Right ventricle myocardium superior (tissue), 1 donor: ENCODE measurements around the gene MIXL1. TPM values are rescaled to one million over a fixed set of nuclear protein-coding genes. Genes with fewer than 3 reads are reported as not detected.
A peak's percentile ranks its signal among the peaks of the same experiment; 100 is the strongest.
"Not testable (repeated sequence)": the region's sequence is repeated elsewhere in the genome, so short reads cannot be mapped to it uniquely, and the experiment has no call there.

Experiments used
- ATAC-seq: fragments of 200-7000 bp; cut with Tn5 transposase; one replicate; pipeline ENCODE4 v1.9.1; 2020; ENCODE audit warnings: mild to moderate bottlenecking; ENCODE audit not compliant: poor library complexity
- DNase-seq: peaks from one replicate; pipeline ENCODE4 v3.0.0-alpha.2; 2020
- intact Hi-C: fragments of 100-400 bp; cut with DNase I; formaldehyde crosslinking; loops from one replicate; pipeline ENCODE4 v1.11.2; 2022
- total RNA-seq: library from RNA; stranded (reverse); fragmentation: NEBNext Ultra II Directional; extraction: Animal tissue kit (Norgen Biotek cat#: 25700); gene quantifications from one replicate; pipeline ENCODE4 v1.2.1, GENCODE V29; 2021
- donor health status: DM: no; HTN: yes; CAD: no; lungs with severe emphysema.

The MIXL1 gene
- total RNA-seq, 1 donor from 2014 or later, result not detected

DNA sequence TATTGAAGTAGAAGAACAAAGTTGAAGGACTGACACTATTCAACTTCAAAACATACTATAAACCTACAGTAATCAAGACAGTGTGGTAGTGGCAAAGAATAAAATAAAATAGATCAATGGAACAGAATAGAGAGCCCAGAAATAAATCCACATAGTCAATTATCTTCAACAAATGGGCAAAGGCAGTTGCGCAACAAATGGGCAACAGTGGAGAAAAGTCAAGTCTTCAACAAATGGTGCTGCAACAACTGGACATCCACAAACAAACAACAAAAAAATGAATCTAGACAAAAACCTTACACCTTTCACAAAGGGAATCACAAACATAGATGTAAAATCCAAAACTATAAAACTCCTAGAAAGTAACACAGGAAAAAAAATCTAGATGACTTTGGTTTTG is 38.4 kb downstream of the MIXL1 start:
- no peak for ATAC-seq
- intact Hi-C loops, result no loop called here
- no peak for DNase-seq

- DNase-seq, result no peak
- intact Hi-C loops, result no loop called here
- ATAC-seq, result no peak
These were observed 45.1 kb downstream of the MIXL1 start for GRCh38 chr1:226268421-226269124.

DNA sequence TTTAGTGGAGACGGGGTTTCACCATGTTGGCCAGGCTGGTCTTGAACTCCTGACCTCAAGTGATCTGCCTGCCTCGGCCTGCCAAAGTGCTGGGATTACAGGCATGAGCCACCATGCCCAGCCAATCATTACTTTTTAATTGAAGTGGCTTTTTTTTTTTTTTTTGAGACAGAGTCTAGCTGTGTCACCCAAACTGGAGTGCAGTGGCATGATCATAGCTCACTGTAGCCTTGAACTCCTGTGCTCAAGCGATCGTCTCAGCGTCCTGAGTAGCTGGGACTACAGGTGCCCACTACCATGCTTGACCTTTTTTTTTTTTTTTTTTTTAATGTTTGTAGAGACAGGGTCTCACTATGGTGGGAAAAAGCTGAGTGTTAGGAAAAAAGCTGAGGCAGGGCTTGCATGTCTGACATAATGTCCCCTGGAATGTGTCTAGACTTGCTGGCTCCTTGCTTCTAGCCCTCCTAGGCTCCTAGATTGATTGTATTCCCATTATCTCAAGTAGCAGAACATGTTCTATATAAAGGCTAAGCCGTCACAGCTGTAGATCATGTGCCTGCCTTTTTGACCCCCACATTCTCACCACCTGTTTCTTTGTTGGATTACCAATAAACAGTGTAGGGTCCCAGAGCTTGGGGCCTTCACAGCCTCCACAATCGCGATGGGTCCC is 48.9 kb downstream of the MIXL1 start:
- intact Hi-C loops, DNase-seq: not testable (repeated sequence)
- ATAC-seq, result peak; percentile 64

DNA sequence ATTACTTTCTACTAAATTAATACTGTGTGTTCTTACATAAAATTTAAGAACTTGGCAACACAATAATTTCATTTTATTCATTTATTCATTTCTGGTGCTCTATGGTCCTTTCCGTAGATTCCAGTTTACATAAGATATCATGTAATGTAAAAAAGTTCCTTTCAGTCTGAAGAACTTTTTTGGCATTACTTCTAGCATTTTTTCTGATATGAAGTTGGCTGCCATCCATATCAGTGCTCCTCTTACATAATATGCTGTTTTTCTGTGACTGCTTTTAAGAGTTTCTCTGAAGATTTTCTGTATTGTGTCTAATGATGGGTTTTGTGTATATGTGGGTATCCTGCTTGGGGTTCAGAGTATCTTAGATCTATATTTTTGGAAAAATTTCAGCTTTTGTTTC is 50.7 kb downstream of the MIXL1 start:
- no peak for DNase-seq
- no peak for ATAC-seq
- intact Hi-C loops, result no loop called here

DNA sequence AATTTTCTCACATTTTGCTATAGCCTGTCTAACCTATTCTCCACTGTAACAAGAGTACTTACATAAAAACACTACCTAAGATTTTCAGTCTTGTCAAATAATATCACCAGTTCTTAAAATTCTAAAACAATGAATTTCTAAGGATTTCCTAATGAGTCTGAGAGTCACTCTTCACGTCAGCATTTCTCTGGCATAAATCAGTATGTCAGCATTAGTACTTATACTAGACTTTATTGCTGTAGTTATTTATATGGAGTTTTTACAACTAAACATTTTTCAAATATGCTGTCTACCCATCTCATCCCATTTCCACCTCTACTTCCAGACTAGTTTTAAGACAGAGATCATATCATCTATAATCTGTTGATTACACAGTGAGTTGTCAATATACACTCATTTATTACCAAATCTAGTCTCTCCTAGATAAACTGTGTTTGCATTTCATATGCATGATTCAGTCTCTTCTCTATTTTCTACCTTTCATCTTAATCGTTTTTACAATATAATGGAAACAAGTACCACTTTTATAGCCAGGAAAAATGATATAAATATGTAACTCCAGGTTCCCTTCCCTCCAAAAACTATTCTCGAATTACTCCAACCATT is 52.7 kb downstream of the MIXL1 start:
- ATAC-seq, result no peak
- DNase-seq, result no peak
- intact Hi-C loops, result no loop called here

Other genes starting within 250 kb of the MIXL1 start
- 9.4 TPM for gene SDE2, start 224.3 kb upstream of the MIXL1 start, total RNA-seq
- 271 TPM for gene H3-3A, start 160.9 kb upstream of the MIXL1 start, total RNA-seq
- 23.8 TPM for gene ACBD3, start 36.9 kb upstream of the MIXL1 start, total RNA-seq
- 21.9 TPM for gene LIN9, start 85.5 kb downstream of the MIXL1 start, total RNA-seq
- 149 TPM for gene PARP1, start 184.4 kb downstream of the MIXL1 start, total RNA-seq